Stimulated activated effector memory CD8-positive, alpha-beta T cell treated with anti-CD3 and anti-CD28 coated beads, Interleukin-12 subunit alpha, Interleukin-12 subunit beta, amount 100 ng/mL, for 72 hours (primary cell): Measurements from ENCODE around the gene SPATA9.
A peak's percentile ranks its signal among the peaks of the same experiment; 100 is the strongest.
"Not testable (repeated sequence)": the region's sequence is repeated elsewhere in the genome, so short reads cannot be mapped to it uniquely, and the experiment has no call there.

Experiments used
- ATAC-seq: fragments of 150-1000 bp; cut with Tn5 transposase; 2 replicates; pipeline ENCODE4 v1.10.0; 2021
- DNase-seq, 2 donors: peaks; one replicate each; pipeline ENCODE4 v3.0.0; 2021 to 2022; ENCODE audit warnings: low spot score in 2 of 2
- H3K27ac Mint-ChIP-seq: one replicate; pipeline ENCODE4 v1.8.0; 2022; ENCODE audit warnings: mild to moderate bottlenecking, mixed read lengths
- H3K36me3 Mint-ChIP-seq: one replicate; pipeline ENCODE4 v1.8.0; 2022; ENCODE audit warnings: mild to moderate bottlenecking, mixed read lengths
- H3K4me1 Mint-ChIP-seq: one replicate; pipeline ENCODE4 v1.8.0; 2022; ENCODE audit warnings: mixed read lengths
- H3K4me3 Mint-ChIP-seq: one replicate; pipeline ENCODE4 v1.8.0; 2022; ENCODE audit warnings: mild to moderate bottlenecking, mixed read lengths
- H3K9me3 Mint-ChIP-seq: one replicate; pipeline ENCODE4 v1.8.0; 2022; ENCODE audit warnings: mixed read lengths

Gene SPATA9

GRCh38 chr5:95721582-95722295 is 38.9 kb upstream of the SPATA9 start:
- ATAC-seq (no peak), DNase-seq (no peak)
- Mint-ChIP-seq H3K27ac (no peak overlapping the region), H3K4me1 (peaks cover 5% of the 10 kb centered on the region), H3K36me3 (no peaks in the 10 kb centered on the region), H3K9me3 (no peaks in the 10 kb centered on the region), H3K4me3 (no peak overlapping the region)

- ATAC-seq (no peak), DNase-seq (no peak)
- H3K36me3 Mint-ChIP-seq: no peaks in the 10 kb centered on the region
- H3K4me3 Mint-ChIP-seq: no peak overlapping the region
- H3K4me1 Mint-ChIP-seq: peaks cover 14% of the 10 kb centered on the region
- H3K27ac Mint-ChIP-seq: no peak overlapping the region
- H3K9me3 Mint-ChIP-seq: no peaks in the 10 kb centered on the region
These were observed 37.4 kb upstream of the SPATA9 start for GRCh38 chr5:95720094-95720786.

GRCh38 chr5:95718738-95719137 is 35.9 kb upstream of the SPATA9 start:
- no peak for DNase-seq
- ATAC-seq: no peak

GRCh38 chr5:95718203-95718602 is 35.4 kb upstream of the SPATA9 start:
- peaks cover 14% of the 10 kb centered on the region for H3K4me1 Mint-ChIP-seq
- no peak overlapping the region for H3K4me3 Mint-ChIP-seq
- no peak overlapping the region for H3K27ac Mint-ChIP-seq
- no peaks in the 10 kb centered on the region for H3K9me3 Mint-ChIP-seq
- ATAC-seq (peak; percentile 73), DNase-seq (no peak)
- no peaks in the 10 kb centered on the region for H3K36me3 Mint-ChIP-seq

More at GRCh38 chr5:95718738-95719137, 35.9 kb upstream of the SPATA9 start:
- Mint-ChIP-seq H3K4me3 (no peak overlapping the region), H3K36me3 (no peaks in the 10 kb centered on the region), H3K4me1 (peaks cover 17% of the 10 kb centered on the region), H3K27ac (no peak overlapping the region), H3K9me3 (no peaks in the 10 kb centered on the region)

- Mint-ChIP-seq H3K27ac (no peak overlapping the region), H3K4me1 (peaks cover 15% of the 10 kb centered on the region)
These were observed 34.6 kb upstream of the SPATA9 start for GRCh38 chr5:95717439-95717838.

GRCh38 chr5:95715799-95716461 is 33.1 kb upstream of the SPATA9 start:
- ATAC-seq (peak; percentile 75), DNase-seq (peak in 1 of 2 donors; percentile 62)
- H3K36me3 Mint-ChIP-seq: no peaks in the 10 kb centered on the region
- H3K9me3 Mint-ChIP-seq: no peaks in the 10 kb centered on the region
- no peak overlapping the region for H3K27ac Mint-ChIP-seq
- H3K4me3 Mint-ChIP-seq: no peak overlapping the region
- H3K4me1 Mint-ChIP-seq: peaks cover 19% of the 10 kb centered on the region

More at GRCh38 chr5:95717439-95717838, 34.6 kb upstream of the SPATA9 start:
- no peak for DNase-seq
- Mint-ChIP-seq H3K4me3 (no peak overlapping the region), H3K36me3 (no peaks in the 10 kb centered on the region), H3K9me3 (no peaks in the 10 kb centered on the region)
- no peak for ATAC-seq

GRCh38 chr5:95713960-95714710 is 31.3 kb upstream of the SPATA9 start:
- H3K4me1 Mint-ChIP-seq: peaks cover 19% of the 10 kb centered on the region
- no peak overlapping the region for H3K27ac Mint-ChIP-seq
- DNase-seq: no peak
- H3K4me3 Mint-ChIP-seq: no peak overlapping the region
- no peak for ATAC-seq
- H3K36me3 Mint-ChIP-seq: no peaks in the 10 kb centered on the region
- H3K9me3 Mint-ChIP-seq: no peaks in the 10 kb centered on the region

- ATAC-seq, H3K36me3 Mint-ChIP-seq, H3K27ac Mint-ChIP-seq, DNase-seq, H3K4me3 Mint-ChIP-seq, H3K9me3 Mint-ChIP-seq: not testable (repeated sequence)
- peaks cover 19% of the 10 kb centered on the region for H3K4me1 Mint-ChIP-seq
These were observed 30.5 kb upstream of the SPATA9 start for GRCh38 chr5:95713246-95713645.

- Mint-ChIP-seq H3K4me3 (no peak overlapping the region), H3K36me3 (no peaks in the 10 kb centered on the region), H3K4me1 (peaks cover 19% of the 10 kb centered on the region), H3K27ac (no peak overlapping the region), H3K9me3 (no peaks in the 10 kb centered on the region)
- ATAC-seq (peak; percentile 91), DNase-seq (peak in 1 of 2 donors; percentile 57)
These were observed 29.7 kb upstream of the SPATA9 start for GRCh38 chr5:95712347-95712958.

GRCh38 chr5:95711501-95712346 is 28.9 kb upstream of the SPATA9 start:
- DNase-seq (no peak), ATAC-seq (no peak)
- Mint-ChIP-seq H3K4me3 (no peak overlapping the region), H3K4me1 (peaks cover 19% of the 10 kb centered on the region), H3K36me3 (no peaks in the 10 kb centered on the region), H3K9me3 (no peaks in the 10 kb centered on the region), H3K27ac (no peak overlapping the region)

- DNase-seq: not testable (repeated sequence)
These were observed 28.1 kb upstream of the SPATA9 start for GRCh38 chr5:95710651-95711500.

GRCh38 chr5:95709967-95710650 is 27.3 kb upstream of the SPATA9 start:
- Mint-ChIP-seq H3K4me1 (peaks cover 11% of the 10 kb centered on the region), H3K9me3 (no peaks in the 10 kb centered on the region), H3K4me3 (no peak overlapping the region), H3K27ac (no peak overlapping the region), H3K36me3 (no peaks in the 10 kb centered on the region)
- DNase-seq (no peak), ATAC-seq (no peak)

More at GRCh38 chr5:95710651-95711500, 28.1 kb upstream of the SPATA9 start:
- H3K4me1 Mint-ChIP-seq: peaks cover 11% of the 10 kb centered on the region
- not testable (repeated sequence) for H3K9me3 Mint-ChIP-seq, H3K4me3 Mint-ChIP-seq, ATAC-seq, H3K36me3 Mint-ChIP-seq, H3K27ac Mint-ChIP-seq

- Mint-ChIP-seq H3K27ac (no peak overlapping the region), H3K36me3 (no peaks in the 10 kb centered on the region), H3K9me3 (no peaks in the 10 kb centered on the region), H3K4me1 (peaks cover 6% of the 10 kb centered on the region), H3K4me3 (no peak overlapping the region)
- DNase-seq: no peak
- no peak for ATAC-seq
These were observed 26.1 kb upstream of the SPATA9 start for GRCh38 chr5:95708876-95709275.
